K562 treated with DMSO at 1 percent for 48 hours (cell line): ENCODE results near the gene NPR1. TPM values are rescaled to one million over a fixed set of nuclear protein-coding genes. Genes with fewer than 3 reads are reported as not detected.

Experiments used
- total RNA-seq: library from RNA; unstranded; fragments of 300-600 nt; gene quantifications from 2 replicates; pipeline ENCODE4 v1.2.3, GENCODE V29; 2022; ENCODE audit warnings: low replicate concordance; ENCODE audit errors: extremely low read depth

The NPR1 gene
- total RNA-seq, result not detected in 2 replicates

DNA sequence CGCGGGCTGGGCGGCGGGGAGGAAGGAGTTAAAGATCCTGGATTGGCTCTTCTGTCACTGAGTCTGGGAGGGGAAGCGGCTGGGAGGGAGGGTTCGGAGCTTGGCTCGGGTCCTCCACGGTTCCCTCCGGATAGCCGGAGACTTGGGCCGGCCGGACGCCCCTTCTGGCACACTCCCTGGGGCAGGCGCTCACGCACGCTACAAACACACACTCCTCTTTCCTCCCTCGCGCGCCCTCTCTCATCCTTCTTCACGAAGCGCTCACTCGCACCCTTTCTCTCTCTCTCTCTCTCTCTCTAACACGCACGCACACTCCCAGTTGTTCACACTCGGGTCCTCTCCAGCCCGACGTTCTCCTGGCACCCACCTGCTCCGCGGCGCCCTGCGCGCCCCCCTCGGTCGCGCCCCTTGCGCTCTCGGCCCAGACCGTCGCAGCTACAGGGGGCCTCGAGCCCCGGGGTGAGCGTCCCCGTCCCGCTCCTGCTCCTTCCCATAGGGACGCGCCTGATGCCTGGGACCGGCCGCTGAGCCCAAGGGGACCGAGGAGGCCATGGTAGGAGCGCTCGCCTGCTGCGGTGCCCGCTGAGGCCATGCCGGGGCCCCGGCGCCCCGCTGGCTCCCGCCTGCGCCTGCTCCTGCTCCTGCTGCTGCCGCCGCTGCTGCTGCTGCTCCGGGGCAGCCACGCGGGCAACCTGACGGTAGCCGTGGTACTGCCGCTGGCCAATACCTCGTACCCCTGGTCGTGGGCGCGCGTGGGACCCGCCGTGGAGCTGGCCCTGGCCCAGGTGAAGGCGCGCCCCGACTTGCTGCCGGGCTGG lies at the start of gene NPR1:
Gene NPR1, plus strand, starts transcription at position 170 of the 818 bp plus-strand sequence. Its CDS starts 421 bp downstream, at position 591.

DNA sequence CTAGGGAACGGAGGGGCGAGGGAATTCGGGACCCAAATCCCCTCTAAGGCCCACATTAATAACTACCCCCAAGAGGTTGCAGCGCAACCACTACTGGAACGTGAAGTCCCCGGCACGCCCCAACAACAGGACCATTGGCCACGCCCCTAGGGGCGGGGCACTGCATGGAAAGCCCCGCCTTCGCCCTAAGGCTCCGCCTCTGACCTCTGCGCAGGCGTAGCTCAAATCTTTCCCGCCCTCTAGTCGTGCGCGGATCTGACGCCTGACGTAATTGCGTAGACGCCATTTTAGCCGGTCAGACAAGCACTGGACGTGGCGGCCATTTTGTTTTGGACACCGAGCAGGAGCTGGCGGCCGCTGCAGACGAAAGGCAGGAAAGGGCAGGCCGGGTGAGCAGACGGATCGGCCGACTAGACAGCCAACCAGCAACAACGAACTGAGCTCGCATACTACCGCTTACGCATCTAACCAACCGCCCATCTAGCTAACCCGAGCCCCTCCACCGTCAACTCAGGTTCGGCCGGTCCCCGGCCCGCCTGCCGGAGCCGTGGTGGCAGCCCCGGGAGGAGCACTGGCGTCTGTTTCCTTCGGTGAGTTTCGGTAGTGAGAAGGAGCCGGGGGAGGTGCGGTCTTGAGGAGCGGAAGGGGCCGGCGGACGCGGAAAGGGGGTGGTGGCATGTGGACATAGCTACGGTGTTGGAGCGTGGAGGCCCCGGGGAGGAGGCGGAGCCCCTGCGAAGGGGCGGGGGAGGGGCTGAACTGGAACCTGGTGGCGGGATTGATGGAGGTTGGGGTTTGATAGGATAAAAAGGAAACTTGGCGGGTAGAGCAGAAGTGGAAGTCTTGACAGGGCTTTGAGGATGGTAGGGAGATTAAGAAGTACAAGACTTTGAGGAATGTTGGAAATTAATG lies 44.5 kb upstream of the NPR1 start, which contains the start of gene CHTOP:
Gene CHTOP, plus strand, starts transcription at position 313 of the 912 bp plus-strand sequence. CDS start 2,523 bp downstream, outside the sequence.

DNA sequence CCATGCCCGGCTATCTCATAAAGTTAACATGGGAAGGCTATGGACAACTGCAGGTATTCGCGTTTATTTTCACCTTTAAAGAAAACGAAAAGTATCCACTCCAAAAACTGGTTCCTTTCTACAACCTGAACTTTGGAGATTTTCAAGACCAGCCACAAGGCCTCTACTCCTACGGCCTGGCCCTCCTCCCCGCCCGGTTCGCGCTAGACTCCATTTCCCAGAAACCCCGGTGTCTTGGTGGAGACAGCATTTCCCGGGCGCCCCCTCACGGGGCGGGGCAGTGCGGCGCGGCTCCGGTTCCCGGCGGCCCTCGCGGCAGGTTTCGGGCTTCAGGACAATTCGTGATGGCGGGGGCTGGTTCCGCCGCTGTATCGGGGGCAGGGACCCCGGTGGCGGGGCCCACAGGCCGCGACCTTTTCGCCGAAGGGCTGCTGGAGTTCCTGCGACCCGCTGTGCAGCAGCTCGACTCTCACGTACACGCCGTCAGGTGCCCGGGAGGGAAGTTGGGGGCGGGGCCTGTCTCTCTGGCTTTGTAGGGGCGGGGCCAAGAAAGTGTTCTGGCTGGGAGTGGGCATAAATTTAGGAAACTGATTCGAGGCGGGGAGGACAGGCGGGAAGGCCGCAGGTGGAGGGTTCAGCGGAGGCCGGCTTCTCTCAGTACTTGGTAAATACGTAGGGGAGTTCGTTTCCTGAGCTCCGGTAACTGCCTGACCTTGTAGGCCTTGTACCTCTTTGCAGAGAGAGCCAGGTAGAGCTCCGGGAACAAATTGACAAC lies 19.9 kb upstream of the NPR1 start, which contains the start of gene SNAPIN:
Gene SNAPIN, plus strand, starts transcription at position 304 of the 775 bp plus-strand sequence. Its CDS starts 41 bp downstream, at position 345.

DNA sequence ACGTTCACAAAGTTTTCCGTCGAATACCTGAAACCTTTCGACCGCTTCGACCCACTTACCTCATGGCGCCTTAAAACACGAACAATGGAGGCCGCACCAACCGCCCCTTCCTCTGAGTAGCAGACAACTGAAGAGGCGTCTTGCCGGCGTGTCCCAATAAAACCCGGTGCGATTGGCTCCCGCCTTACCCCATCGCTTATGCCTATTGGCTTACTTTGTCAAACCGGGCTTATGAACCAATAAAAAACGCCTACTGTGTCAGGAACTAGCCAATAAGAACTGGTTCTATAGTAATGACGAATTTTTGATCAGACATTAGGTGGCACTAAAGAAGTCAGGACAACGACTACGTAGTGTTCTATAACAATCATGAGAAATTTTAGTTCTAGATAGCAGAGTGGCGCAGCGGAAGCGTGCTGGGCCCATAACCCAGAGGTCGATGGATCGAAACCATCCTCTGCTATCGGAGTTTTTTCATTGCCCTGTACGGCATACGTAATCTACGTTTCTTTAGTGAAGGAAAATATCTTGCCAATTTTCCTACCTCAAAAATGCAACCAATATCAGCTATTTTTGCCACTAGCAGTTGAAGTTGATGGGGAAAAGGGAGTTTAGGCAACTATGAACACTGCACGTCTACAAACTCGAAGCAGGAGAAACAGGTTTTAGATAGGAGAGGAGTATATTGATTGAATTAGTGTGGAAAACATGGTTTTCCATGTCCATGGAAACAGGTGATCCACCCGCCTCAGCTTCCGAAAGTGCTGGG lies 7.4 kb upstream of the NPR1 start, which contains the start of gene ILF2:
Gene ILF2, minus strand, starts transcription at position 135 of the 769 bp plus-strand sequence. Its CDS starts 71 bp downstream, at position 64.

DNA sequence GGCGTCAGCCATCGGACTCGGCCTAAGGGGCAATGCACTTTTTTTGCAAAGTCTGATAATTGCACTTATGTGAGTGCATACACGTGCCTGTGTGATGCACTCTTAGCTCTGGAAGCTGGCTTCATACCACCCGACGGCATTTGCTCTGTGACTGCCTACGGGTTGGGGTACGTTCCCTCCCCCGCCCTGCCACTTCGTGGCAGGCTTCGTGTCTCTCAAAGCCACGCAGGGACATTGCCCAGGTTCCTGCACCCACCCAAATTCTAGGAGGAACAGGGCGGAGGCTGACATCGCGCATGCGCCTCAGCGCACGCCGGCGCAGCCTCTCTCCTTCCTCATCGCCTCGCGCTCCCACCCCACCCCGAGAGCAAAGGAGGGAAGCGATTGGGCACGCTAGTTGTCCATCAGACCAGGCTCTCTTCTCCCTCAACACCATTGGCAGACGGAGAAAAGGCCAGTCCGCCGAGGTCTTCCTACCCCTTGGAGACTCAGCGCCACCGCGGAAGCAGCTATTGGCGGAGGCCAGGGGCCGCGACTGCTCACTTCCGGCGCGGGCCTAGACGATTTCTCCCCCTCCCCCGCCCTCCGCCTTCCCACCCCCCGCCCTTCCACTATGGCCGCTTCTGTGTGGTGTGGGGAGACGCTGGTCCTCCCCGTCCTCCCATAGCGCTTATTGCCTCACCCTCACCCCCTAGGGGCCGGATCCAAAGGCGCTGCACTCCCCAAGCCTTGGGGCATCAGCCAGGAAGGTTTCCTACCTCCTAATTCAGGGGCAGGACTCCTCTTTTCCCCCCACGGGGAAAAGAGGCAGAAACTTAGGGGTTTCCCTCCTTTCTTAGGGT lies 49.2 kb downstream of the NPR1 start, which contains the start of gene INTS3:
Gene INTS3, plus strand, starts transcription at position 588 of the 842 bp plus-strand sequence. CDS start 585 bp downstream, outside the sequence.

Other genes starting within 250 kb of the NPR1 start
- gene S100A7, start 218.0 kb upstream of the NPR1 start, total RNA-seq, result not detected in 2 replicates
- gene S100A6, start 142.7 kb upstream of the NPR1 start, total RNA-seq, result not detected in 2 replicates
- not detected in 2 replicates for gene S100A5, start 137.8 kb upstream of the NPR1 start, total RNA-seq
- gene S100A4, start 132.9 kb upstream of the NPR1 start, total RNA-seq, result not detected in 2 replicates
- gene S100A3, start 129.4 kb upstream of the NPR1 start, total RNA-seq, result not detected in 2 replicates
- gene S100A2, start 112.8 kb upstream of the NPR1 start, total RNA-seq, result not detected in 2 replicates
- not detected in 2 replicates for gene S100A16, start 65.6 kb upstream of the NPR1 start, total RNA-seq
- not detected in 2 replicates for gene S100A14, start 62.4 kb upstream of the NPR1 start, total RNA-seq
- gene S100A13, start 51.2 kb upstream of the NPR1 start, total RNA-seq, result not detected in 2 replicates
- gene S100A1, start 50.3 kb upstream of the NPR1 start, total RNA-seq, result not detected in 2 replicates
- not detected in 2 replicates for gene CHTOP, start 44.6 kb upstream of the NPR1 start, total RNA-seq
- gene SNAPIN, start 20.0 kb upstream of the NPR1 start, total RNA-seq, result not detected in 2 replicates
- gene ILF2, start 7.7 kb upstream of the NPR1 start, total RNA-seq, result not detected in 2 replicates
- not detected in 2 replicates for gene INTS3, start 49.4 kb downstream of the NPR1 start, total RNA-seq
- gene SLC27A3, start 96.7 kb downstream of the NPR1 start, total RNA-seq, result not detected in 2 replicates
- not detected in 2 replicates for gene GATAD2B, start 244.3 kb downstream of the NPR1 start, total RNA-seq